Body of pancreas (tissue), 4 donors: ENCODE measurements around the gene MYH7.

Experiments
- CTCF ChIP-seq, 7 experiments: fragments of 450-650 bp in 4 of 7; fragments of 200-600 bp in 3 of 7; sonication (generic) in 3 of 7; IDR thresholded peaks; one replicate each; pipeline ENCODE4 v1.5.1; 2016 to 2019; ENCODE audit warnings: antibody characterized with exemption in 7 of 7
- POLR2A ChIP-seq, 3 donors: fragments of 450-650 bp; IDR thresholded peaks; one replicate each; pipeline ENCODE4 v1.6.1; 2016; ENCODE audit warnings: antibody characterized with exemption in 3 of 3, mild to moderate bottlenecking in 2 of 3

DNA sequence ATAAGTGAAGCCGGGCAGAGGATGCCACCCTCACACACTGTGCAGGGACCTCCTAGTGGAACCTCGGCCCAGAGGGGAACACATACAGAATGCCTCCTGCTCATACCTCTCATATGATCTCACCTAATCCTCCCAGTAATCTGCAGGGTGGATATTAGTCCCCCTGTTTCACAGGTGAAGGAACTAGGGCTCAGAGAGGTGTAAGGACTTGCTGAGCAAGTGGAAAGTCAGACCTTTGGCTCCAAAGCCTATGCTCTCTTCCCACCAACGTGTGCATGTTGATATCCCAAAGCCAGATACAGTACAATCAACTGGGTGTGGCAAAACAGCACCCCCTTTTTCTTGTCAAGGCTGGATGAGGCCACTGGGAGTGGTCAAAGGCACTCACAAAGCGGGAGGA lies 31.6 kb downstream of the MYH7 start:
- TF ChIP-seq CTCF (IDR thresholded peaks at IDR 0.05) (no peak), POLR2A (IDR thresholded peaks at IDR 0.05) (no peak)
